Right atrium auricular region (tissue), 2 donors: Measurements from ENCODE around the gene ELOVL7. TPM values are rescaled to one million over a fixed set of nuclear protein-coding genes. Genes with fewer than 3 reads are reported as not detected.
"Not testable (repeated sequence)": the region's sequence is repeated elsewhere in the genome, so short reads cannot be mapped to it uniquely, and the experiment has no call there.

Experiments used
- DNase-seq: peaks from one replicate; pipeline ENCODE4 v3.0.0-alpha.2; 2019; ENCODE audit warnings: low spot score
- H3K27ac ChIP-seq, 2 donors: fragments of 200-600 bp; sonication (generic); 1 replicate in 1 of 2; 2 replicates in 1 of 2; pipeline ENCODE4 v1.5.1; 2016 to 2019
- H3K27me3 ChIP-seq, 2 donors: fragments of 200-600 bp; sonication (generic); one replicate each; pipeline versions ENCODE4 v1.5.1 to v1.6.0; 2017 to 2019
- H3K36me3 ChIP-seq: fragments of 200-600 bp; sonication (generic); one replicate; pipeline ENCODE4 v1.5.1; 2016
- H3K4me1 ChIP-seq, 2 donors: fragments of 200-600 bp; sonication (generic); one replicate each; pipeline versions ENCODE4 v1.5.1 to v1.6.0; 2017 to 2019
- H3K4me3 ChIP-seq, 2 donors: fragments of 200-600 bp; sonication (generic); 1 replicate in 1 of 2; 2 replicates in 1 of 2; pipeline ENCODE4 v1.5.1; 2017 to 2019; ENCODE audit warnings: mild to moderate bottlenecking in 1 of 2, moderate library complexity in 1 of 2
- H3K9me3 ChIP-seq, 2 donors: fragments of 200-600 bp; sonication (generic); one replicate each; pipeline ENCODE4 v1.5.1; 2019
- CTCF ChIP-seq, 2 donors: fragments of 200-600 bp; sonication (generic); IDR thresholded peaks; one replicate each; pipeline ENCODE4 v1.5.1; 2019; ENCODE audit warnings: antibody characterized with exemption in 2 of 2
- total RNA-seq, 2 donors: library from RNA; depleted of rRNA; stranded (reverse); fragments of >200 nt; gene quantifications; one replicate each; pipeline ENCODE4 v1.1.0, GENCODE V29; 2016

The ELOVL7 gene
- total RNA-seq, 2 donors from 2014 or later = 0.43 to 1.5 TPM

- no peak overlapping the region for H3K27ac ChIP-seq
- TF ChIP-seq CTCF (IDR thresholded peaks at IDR 0.05) = no peak
- no peaks in the 10 kb centered on the region for H3K9me3 ChIP-seq
- DNase-seq = no peak
- H3K4me3 ChIP-seq = no peak overlapping the region
- no peaks in the 10 kb centered on the region for H3K27me3 ChIP-seq
- no peaks in the 10 kb centered on the region for H3K4me1 ChIP-seq
- H3K36me3 ChIP-seq = no peaks in the 10 kb centered on the region
These were observed 125.7 kb downstream of the ELOVL7 start for GRCh38 chr5:60718166-60718892.

- not testable (repeated sequence) for H3K36me3 ChIP-seq, H3K27ac ChIP-seq, DNase-seq, H3K4me3 ChIP-seq, H3K4me1 ChIP-seq, H3K9me3 ChIP-seq, H3K27me3 ChIP-seq
These were observed 128.7 kb downstream of the ELOVL7 start for GRCh38 chr5:60715201-60715928.

GRCh38 chr5:60712950-60713349 lies 131.1 kb downstream of the ELOVL7 start:
- Histone ChIP-seq H3K36me3 (no peaks in the 10 kb centered on the region), H3K27me3 (no peaks in the 10 kb centered on the region), H3K27ac (no peak overlapping the region), H3K4me1 (no peaks in the 10 kb centered on the region), H3K4me3 (no peak overlapping the region), H3K9me3 (no peaks in the 10 kb centered on the region)
- DNase-seq = no peak
- no peak for TF ChIP-seq CTCF (IDR thresholded peaks at IDR 0.05)

- H3K27me3 ChIP-seq, H3K27ac ChIP-seq, H3K4me1 ChIP-seq, H3K4me3 ChIP-seq, H3K9me3 ChIP-seq, H3K36me3 ChIP-seq, DNase-seq: not testable (repeated sequence)
These were observed 132.2 kb downstream of the ELOVL7 start for GRCh38 chr5:60711892-60712291.

GRCh38 chr5:60710362-60710761 lies 133.7 kb downstream of the ELOVL7 start:
- Histone ChIP-seq H3K36me3 (no peaks in the 10 kb centered on the region), H3K27me3 (no peaks in the 10 kb centered on the region), H3K4me1 (no peaks in the 10 kb centered on the region), H3K27ac (no peak overlapping the region), H3K4me3 (no peak overlapping the region), H3K9me3 (no peaks in the 10 kb centered on the region)
- no peak for DNase-seq
- TF ChIP-seq CTCF (IDR thresholded peaks at IDR 0.05) = no peak

GRCh38 chr5:60705144-60705543 lies 138.9 kb downstream of the ELOVL7 start:
- DNase-seq = no peak
- Histone ChIP-seq H3K36me3 (no peaks in the 10 kb centered on the region), H3K27ac (no peak overlapping the region), H3K4me3 (no peak overlapping the region), H3K9me3 (no peaks in the 10 kb centered on the region), H3K4me1 (peaks cover 0 to 9% of the 10 kb centered on the region in 2 donors), H3K27me3 (no peaks in the 10 kb centered on the region)
- TF ChIP-seq CTCF (IDR thresholded peaks at IDR 0.05) = no peak
